Prostate gland (tissue), 2 donors: ENCODE measurements around the gene SPCS3.

ENCODE experiments used
- CTCF ChIP-seq, 4 experiments: fragments of 200-600 bp in 2 of 4; fragments of 450-650 bp in 2 of 4; sonication (generic) in 2 of 4; IDR thresholded peaks; 1 replicate in 3 of 4; 2 replicates in 1 of 4; pipeline ENCODE4 v1.5.1; 2016 to 2019; ENCODE audit warnings: antibody characterized with exemption in 4 of 4, mild to moderate bottlenecking in 2 of 4, moderate library complexity in 2 of 4
- POLR2A ChIP-seq: fragments of 450-650 bp; IDR thresholded peaks from one replicate; pipeline ENCODE4 v1.6.1; 2016; ENCODE audit warnings: antibody characterized with exemption, mild to moderate bottlenecking

GRCh38 chr4:176357359-176358082 is 37.8 kb downstream of the SPCS3 start:
- no peak for TF ChIP-seq CTCF (IDR thresholded peaks at IDR 0.05)
- TF ChIP-seq POLR2A = no peak
